SK-N-SH (cell line): ENCODE data around the gene CFAP100. TPM values are rescaled to one million over a fixed set of nuclear protein-coding genes. Genes with fewer than 3 reads are reported as not detected.

ENCODE experiments used
- CTCF ChIA-PET: fragments of 300-600, 350-600 bp; formaldehyde crosslinking; extraction: SDS; loops from one replicate; lab custom pipeline; 2021; lab: Yijun Ruan, JAX
- POLR2A ChIA-PET: fragments of 350-600 bp; sonication (Branson Sonifier 250); formaldehyde crosslinking; extraction: SDS; loops from one replicate; lab custom pipeline; 2020; ENCODE audit warnings: antibody characterized with exemption, inconsistent platforms; lab: Yijun Ruan, JAX
- DNase-seq: peaks from one replicate; pipeline ENCODE4 v3.0.0; 2012
- H2AFZ ChIP-seq: fragments of 200-600 bp; sonication (generic); 2 replicates; pipeline ENCODE4 v1.8.1; 2016; ENCODE audit warnings: antibody characterized with exemption, mild to moderate bottlenecking, low read depth
- H3F3A ChIP-seq: fragments of 200-600 bp; sonication (generic); replicated peaks from 2 replicates; pipeline ENCODE3; 2016; ENCODE audit warnings: antibody characterized with exemption, mild to moderate bottlenecking; ENCODE audit not compliant: insufficient read depth
- H3K27ac ChIP-seq, 2 experiments: fragments of 200-500 bp in 1 of 2; fragments of 200-600 bp in 1 of 2; sonication (Bioruptor generic) in 1 of 2; sonication (generic), shearing (Covaris generic) in 1 of 2; 2 replicates each; pipeline versions ENCODE4 v1.5.1 to v1.6.1; 2014 to 2016; ENCODE audit warnings: low read depth in 2 of 2, inconsistent platforms in 1 of 2, low read length in 1 of 2, mild to moderate bottlenecking in 1 of 2, mixed read lengths in 1 of 2
- H3K27me3 ChIP-seq: fragments of 200-600 bp; sonication (generic), shearing (Covaris generic); 2 replicates; pipeline ENCODE4 v1.6.1; 2016; ENCODE audit warnings: mixed run types; ENCODE audit not compliant: insufficient read depth
- H3K36me3 ChIP-seq, 2 experiments: fragments of 200-500 bp in 1 of 2; fragments of 200-600 bp in 1 of 2; sonication (Bioruptor generic) in 1 of 2; sonication (generic) in 1 of 2; replicated peaks in 1 of 2; 2 replicates each; pipeline versions ENCODE3 to v1.5.1; 2014 to 2016; ENCODE audit warnings: low read length in 1 of 2, mild to moderate bottlenecking in 1 of 2; ENCODE audit not compliant: insufficient read depth in 2 of 2, control insufficient read depth in 1 of 2
- H3K4me1 ChIP-seq, 2 experiments: fragments of 200-500 bp in 1 of 2; fragments of 200-600 bp in 1 of 2; sonication (Bioruptor generic) in 1 of 2; sonication (generic), shearing (Covaris generic) in 1 of 2; 2 replicates each; pipeline versions ENCODE4 v1.5.1 to v1.6.1; 2014 to 2016; ENCODE audit warnings: low read depth in 1 of 2, low read length in 1 of 2, mixed run types in 1 of 2; ENCODE audit not compliant: insufficient read depth in 2 of 2, control insufficient read depth in 1 of 2
- H3K4me2 ChIP-seq: fragments of 200-600 bp; sonication (generic), shearing (Covaris generic); 2 replicates; pipeline ENCODE4 v1.6.1; 2017; ENCODE audit warnings: mixed run types
- H3K4me3 ChIP-seq, 2 experiments: fragments of 200-500 bp in 1 of 2; fragments of 200-600 bp in 1 of 2; sonication (Bioruptor generic) in 1 of 2; sonication (generic), shearing (Covaris generic) in 1 of 2; 2 replicates each; pipeline versions ENCODE4 v1.5.1 to v1.8.1; 2014 to 2016; ENCODE audit warnings: low read depth in 2 of 2, inconsistent platforms in 1 of 2, low read length in 1 of 2, mild to moderate bottlenecking in 1 of 2, mixed read lengths in 1 of 2, moderate library complexity in 1 of 2
- H3K79me2 ChIP-seq: fragments of 200-600 bp; sonication (generic); 2 replicates; pipeline ENCODE4 v1.8.1; 2017; ENCODE audit warnings: mild to moderate bottlenecking; ENCODE audit not compliant: insufficient read depth
- H3K9ac ChIP-seq: fragments of 200-600 bp; sonication (generic); 2 replicates; pipeline ENCODE4 v1.6.1; 2017; ENCODE audit warnings: mixed run types
- H3K9me2 ChIP-seq: fragments of 200-600 bp; sonication (generic); 2 replicates; pipeline ENCODE4 v1.6.1; 2017; ENCODE audit warnings: mixed run types
- H3K9me3 ChIP-seq: fragments of 200-600 bp; sonication (generic); 2 replicates; pipeline ENCODE4 v1.6.1; 2017; ENCODE audit warnings: mixed run types, mild to moderate bottlenecking, moderate library complexity
- H4K20me1 ChIP-seq: fragments of 200-600 bp; sonication (generic); 2 replicates; pipeline ENCODE4 v1.6.1; 2017; ENCODE audit warnings: mild to moderate bottlenecking, mixed run types; ENCODE audit not compliant: insufficient read depth
- EP300 ChIP-seq, 2 experiments: IDR thresholded peaks; 2 replicates each; pipeline versions ENCODE4 v1.4.0 to v1.6.1; 2012; ENCODE audit warnings: borderline replicate concordance in 1 of 2, low read depth in 1 of 2, low read length in 1 of 2
- EZH2phosphoT487 ChIP-seq: fragments of 200-600 bp; sonication (generic); IDR thresholded peaks from 2 replicates; pipeline ENCODE4 v1.6.1; 2017; ENCODE audit warnings: low read depth, mixed run types, mild to moderate bottlenecking, antibody characterized with exemption, moderate library complexity, borderline replicate concordance
- FOXM1 ChIP-seq: IDR thresholded peaks from 2 replicates; pipeline ENCODE4 v1.4.0; 2012; ENCODE audit warnings: low read depth, mild to moderate bottlenecking
- GABPA ChIP-seq: IDR thresholded peaks from 2 replicates; pipeline ENCODE4 v1.4.0; 2012; ENCODE audit warnings: low read depth, mild to moderate bottlenecking
- GATA2 ChIP-seq: sonication (generic); formaldehyde crosslinking; IDR thresholded peaks from 2 replicates; pipeline ENCODE4 v1.5.0; 2020; ENCODE audit warnings: mild to moderate bottlenecking, missing genetic modification reagents
- JUND ChIP-seq: IDR thresholded peaks from 2 replicates; pipeline ENCODE4 v1.4.0; 2012
- NFIC ChIP-seq: IDR thresholded peaks from 2 replicates; pipeline ENCODE4 v1.4.0; 2012; ENCODE audit warnings: borderline replicate concordance
- NRF1 ChIP-seq: IDR thresholded peaks from 2 replicates; pipeline ENCODE4 v1.6.1; 2012; ENCODE audit warnings: low read depth, mild to moderate bottlenecking, low read length
- PBX3 ChIP-seq: IDR thresholded peaks from 2 replicates; pipeline ENCODE4; 2012
- RAD21 ChIP-seq: IDR thresholded peaks from 2 replicates; pipeline ENCODE4 v1.6.1; 2012; ENCODE audit warnings: mild to moderate bottlenecking, low read length
- RCOR1 ChIP-seq: fragments of 150-350 bp; IDR thresholded peaks from 2 replicates; pipeline ENCODE4 v1.6.1; 2017; ENCODE audit warnings: antibody characterized with exemption, low read length
- SIN3A ChIP-seq: IDR thresholded peaks from 2 replicates; pipeline ENCODE4 v1.6.1; 2012; ENCODE audit warnings: low read depth, mild to moderate bottlenecking, low read length, moderate library complexity, borderline replicate concordance
- SMC3 ChIP-seq: IDR thresholded peaks from 2 replicates; pipeline ENCODE4 v1.6.1; 2012; ENCODE audit warnings: low read depth, low read length, improper control_type of control experiment
- TAF1 ChIP-seq: IDR thresholded peaks from 2 replicates; pipeline ENCODE4 v1.6.1; 2012; ENCODE audit warnings: low read depth, mild to moderate bottlenecking, low read length, moderate library complexity, borderline replicate concordance
- TCF12 ChIP-seq: IDR thresholded peaks from 2 replicates; pipeline ENCODE4 v1.4.0; 2012
- WGBS: methylation state at CpG from one replicate; pipeline ENCODE4 v1.1.6; 2017; ENCODE audit warnings: low lambda C conversion rate; 5-methylcytosine and 5-hydroxymethylcytosine counted together
- polyA plus RNA-seq, 3 experiments: library from polyadenylated mRNA; depleted of rRNA; stranded (reverse); fragments of >200 nt; gene quantifications; 2 replicates each; pipeline ENCODE4 v1.2.3, GENCODE V29; 2012
- TF ChIP-seq, protein P1 (sequence below): IDR thresholded peaks from 2 replicates; pipeline ENCODE4 v1.4.0; 2012; ENCODE audit warnings: low read depth, borderline replicate concordance
- TF ChIP-seq, protein P2 (sequence below): IDR thresholded peaks from 2 replicates; pipeline ENCODE4 v1.4.0; 2012; ENCODE audit warnings: low read depth
- TF ChIP-seq, protein P3 (sequence below): IDR thresholded peaks from 2 replicates; pipeline ENCODE4 v1.6.1; 2012; ENCODE audit warnings: mild to moderate bottlenecking, low read depth, low read length, moderate library complexity
- TF ChIP-seq, protein P4 (sequence below): fragments of 150-350 bp; IDR thresholded peaks from 2 replicates; pipeline ENCODE4 v1.6.1; 2017; ENCODE audit warnings: antibody characterized with exemption, low read length, low read depth, borderline replicate concordance

CFAP100 gene
- polyA plus RNA-seq, 1 of the 3 experiments (the other 2 are of a cell fraction) = not detected

GRCh38 chr3:126364130-126364695 lies 30.5 kb upstream of the CFAP100 start:
- Histone ChIP-seq H2AFZ (no peak overlapping the region), H3K27ac (no peak overlapping the region), H3K4me1 (no peaks in the 10 kb centered on the region; a peak in 1 of 4 replicates), H3K79me2 (no peaks in the 10 kb centered on the region), H3K27me3 (peaks cover 10% of the 10 kb centered on the region; the same call in 1 of the 2 replicates), H3K4me2 (no peak overlapping the region), H3F3A (no peaks in the 10 kb centered on the region), H3K9me2 (no peaks in the 10 kb centered on the region), H3K9me3 (no peaks in the 10 kb centered on the region), H3K36me3 (no peaks in the 10 kb centered on the region), H3K9ac (no peak overlapping the region), H3K4me3 (no peak overlapping the region), H4K20me1 (no peaks in the 10 kb centered on the region)
- TF ChIP-seq TAF1 (no peak), NRF1 (no peak), EP300 (IDR thresholded peaks at IDR 0.05; ENCODE audit: borderline replicate concordance in 1 of 2, low read depth in 1 of 2, low read length in 1 of 2) (no peak), SMC3 (no peak), SIN3A (no peak), RAD21 (no peak), FOXM1 (no peak), TCF12 (no peak), RCOR1 (no peak), PBX3 (no peak), JUND (no peak)
- TF ChIP-seq, protein P1, sequence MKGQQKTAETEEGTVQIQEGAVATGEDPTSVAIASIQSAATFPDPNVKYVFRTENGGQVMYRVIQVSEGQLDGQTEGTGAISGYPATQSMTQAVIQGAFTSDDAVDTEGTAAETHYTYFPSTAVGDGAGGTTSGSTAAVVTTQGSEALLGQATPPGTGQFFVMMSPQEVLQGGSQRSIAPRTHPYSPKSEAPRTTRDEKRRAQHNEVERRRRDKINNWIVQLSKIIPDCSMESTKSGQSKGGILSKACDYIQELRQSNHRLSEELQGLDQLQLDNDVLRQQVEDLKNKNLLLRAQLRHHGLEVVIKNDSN = no peak
- ChIA-PET POLR2A (no interaction called here), CTCF (interaction anchor here (1.1 to 1.5 kb wide), 4 partner anchors 16 to 118 kb away, joined by 3 to 5 read pairs (median 4); no protein-coding TSS in a partner anchor)
- WGBS = 50% methylated on average over 5 of the region's 9 CpGs
- DNase-seq = no peak

- H3K9ac ChIP-seq = no peak overlapping the region
- H2AFZ ChIP-seq = no peak overlapping the region
- H3K79me2 ChIP-seq = no peaks in the 10 kb centered on the region
- CTCF ChIA-PET = interaction anchor here (0.6 to 1.5 kb wide), 5 partner anchors 15 to 1098 kb away, joined by 3 to 5 read pairs (median 4); no protein-coding TSS in a partner anchor
- H3F3A ChIP-seq = no peaks in the 10 kb centered on the region
- H3K27me3 ChIP-seq = peaks cover 4% of the 10 kb centered on the region; the same call in 1 of the 2 replicates
- 46% methylated on average over 4 of the region's 5 CpGs for WGBS
- no peak overlapping the region for H3K27ac ChIP-seq
- H4K20me1 ChIP-seq = no peaks in the 10 kb centered on the region
- DNase-seq = no peak
- H3K4me1 ChIP-seq = no peaks in the 10 kb centered on the region; a peak in 1 of 4 replicates
- no peaks in the 10 kb centered on the region for H3K9me2 ChIP-seq
- no peak overlapping the region for H3K4me2 ChIP-seq
- H3K4me3 ChIP-seq = no peak overlapping the region
- H3K36me3 ChIP-seq = no peaks in the 10 kb centered on the region
- POLR2A ChIA-PET = no interaction called here
- H3K9me3 ChIP-seq = no peaks in the 10 kb centered on the region
- TF ChIP-seq, protein P1 = no peak
- TF ChIP-seq, protein P2, sequence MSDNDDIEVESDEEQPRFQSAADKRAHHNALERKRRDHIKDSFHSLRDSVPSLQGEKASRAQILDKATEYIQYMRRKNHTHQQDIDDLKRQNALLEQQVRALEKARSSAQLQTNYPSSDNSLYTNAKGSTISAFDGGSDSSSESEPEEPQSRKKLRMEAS = no peak
- TF ChIP-seq NFIC = no peak
- no peak for TF ChIP-seq NRF1
- TF ChIP-seq, protein P3, sequence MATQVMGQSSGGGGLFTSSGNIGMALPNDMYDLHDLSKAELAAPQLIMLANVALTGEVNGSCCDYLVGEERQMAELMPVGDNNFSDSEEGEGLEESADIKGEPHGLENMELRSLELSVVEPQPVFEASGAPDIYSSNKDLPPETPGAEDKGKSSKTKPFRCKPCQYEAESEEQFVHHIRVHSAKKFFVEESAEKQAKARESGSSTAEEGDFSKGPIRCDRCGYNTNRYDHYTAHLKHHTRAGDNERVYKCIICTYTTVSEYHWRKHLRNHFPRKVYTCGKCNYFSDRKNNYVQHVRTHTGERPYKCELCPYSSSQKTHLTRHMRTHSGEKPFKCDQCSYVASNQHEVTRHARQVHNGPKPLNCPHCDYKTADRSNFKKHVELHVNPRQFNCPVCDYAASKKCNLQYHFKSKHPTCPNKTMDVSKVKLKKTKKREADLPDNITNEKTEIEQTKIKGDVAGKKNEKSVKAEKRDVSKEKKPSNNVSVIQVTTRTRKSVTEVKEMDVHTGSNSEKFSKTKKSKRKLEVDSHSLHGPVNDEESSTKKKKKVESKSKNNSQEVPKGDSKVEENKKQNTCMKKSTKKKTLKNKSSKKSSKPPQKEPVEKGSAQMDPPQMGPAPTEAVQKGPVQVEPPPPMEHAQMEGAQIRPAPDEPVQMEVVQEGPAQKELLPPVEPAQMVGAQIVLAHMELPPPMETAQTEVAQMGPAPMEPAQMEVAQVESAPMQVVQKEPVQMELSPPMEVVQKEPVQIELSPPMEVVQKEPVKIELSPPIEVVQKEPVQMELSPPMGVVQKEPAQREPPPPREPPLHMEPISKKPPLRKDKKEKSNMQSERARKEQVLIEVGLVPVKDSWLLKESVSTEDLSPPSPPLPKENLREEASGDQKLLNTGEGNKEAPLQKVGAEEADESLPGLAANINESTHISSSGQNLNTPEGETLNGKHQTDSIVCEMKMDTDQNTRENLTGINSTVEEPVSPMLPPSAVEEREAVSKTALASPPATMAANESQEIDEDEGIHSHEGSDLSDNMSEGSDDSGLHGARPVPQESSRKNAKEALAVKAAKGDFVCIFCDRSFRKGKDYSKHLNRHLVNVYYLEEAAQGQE = no peak
- TF ChIP-seq, protein P4, sequence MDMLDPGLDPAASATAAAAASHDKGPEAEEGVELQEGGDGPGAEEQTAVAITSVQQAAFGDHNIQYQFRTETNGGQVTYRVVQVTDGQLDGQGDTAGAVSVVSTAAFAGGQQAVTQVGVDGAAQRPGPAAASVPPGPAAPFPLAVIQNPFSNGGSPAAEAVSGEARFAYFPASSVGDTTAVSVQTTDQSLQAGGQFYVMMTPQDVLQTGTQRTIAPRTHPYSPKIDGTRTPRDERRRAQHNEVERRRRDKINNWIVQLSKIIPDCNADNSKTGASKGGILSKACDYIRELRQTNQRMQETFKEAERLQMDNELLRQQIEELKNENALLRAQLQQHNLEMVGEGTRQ = no peak
- no peak for TF ChIP-seq EP300 (IDR thresholded peaks at IDR 0.05; ENCODE audit: borderline replicate concordance in 1 of 2, low read depth in 1 of 2, low read length in 1 of 2)
- no peak for TF ChIP-seq GABPA
- no peak for TF ChIP-seq EZH2phosphoT487
- no peak for TF ChIP-seq SMC3
- TF ChIP-seq GATA2 (CRISPR knock-in tag) = no peak
Measured at GRCh38 chr3:126364731-126365301, 29.9 kb upstream of the CFAP100 start.
